A549 (cell line): ENCODE measurements around the gene HELZ2. TPM values are rescaled to one million over a fixed set of nuclear protein-coding genes. Genes with fewer than 3 reads are reported as not detected.

Experiments
- ATAC-seq, 2 experiments: fragments of 200-7000 bp in 1 of 2; fragments of >200 bp in 1 of 2; cut with Nextera tagmentation in 1 of 2; cut with Tn5 transposase in 1 of 2; 3 replicates each; pipeline versions ENCODE4 v1.8.0 to v1.9.1; 2018 to 2020; ENCODE audit warnings: mild to moderate bottlenecking in 1 of 2, moderate library complexity in 1 of 2
- CTCF ChIA-PET: fragments of 300-600 bp; sonication (Branson Sonifier 250); formaldehyde crosslinking; extraction: SDS; loops from one replicate; lab custom pipeline; 2021; ENCODE audit warnings: antibody characterized with exemption, inconsistent platforms; lab: Yijun Ruan, JAX
- POLR2A ChIA-PET: fragments of 350-600 bp; formaldehyde crosslinking; extraction: SDS; loops from one replicate; lab custom pipeline; 2021; ENCODE audit warnings: antibody characterized with exemption, inconsistent platforms; lab: Yijun Ruan, JAX
- DNase-seq, 2 experiments: peaks; one replicate each; pipeline versions ENCODE4 v3.0.0 to v3.0.0-alpha.2; 2011 to 2016; ENCODE audit warnings: low read depth in 1 of 2, low spot score in 1 of 2
- FAIRE-seq: peaks from 2 replicates; lab custom pipeline; 2011; peaks lifted over from hg19 to GRCh38; lab: Jason Lieb, UNC
- H3K27ac ChIP-seq, 2 experiments: fragments of >200 bp; sonication (Bioruptor Twin); formaldehyde crosslinking; 3 replicates each; pipeline ENCODE4 v1.5.1; 2016 to 2017
- H3K4me1 ChIP-seq: fragments of >200 bp; sonication (Bioruptor Twin); formaldehyde crosslinking; 3 replicates; pipeline ENCODE4 v1.6.1; 2016
- H3K4me2 ChIP-seq: fragments of >200 bp; sonication (Bioruptor Twin); formaldehyde crosslinking; 3 replicates; pipeline ENCODE4 v1.6.1; 2016
- H3K4me3 ChIP-seq: fragments of >200 bp; sonication (Bioruptor Twin); formaldehyde crosslinking; 3 replicates; pipeline ENCODE4 v1.5.1; 2016
- H3K9me3 ChIP-seq: fragments of >200 bp; sonication (Bioruptor Twin); formaldehyde crosslinking; 3 replicates; pipeline ENCODE4 v1.6.1; 2016
- BHLHE40 ChIP-seq: IDR thresholded peaks from 2 replicates; pipeline ENCODE4 v1.6.1; 2012; ENCODE audit warnings: low read depth, low read length, inconsistent platforms
- EHMT2 ChIP-seq: fragments of 200-600 bp; sonication (generic); IDR thresholded peaks from 2 replicates; pipeline ENCODE4 v1.6.1; 2016; ENCODE audit warnings: antibody characterized with exemption, low read depth, mild to moderate bottlenecking, moderate library complexity
- EP300 ChIP-seq, 2 experiments: fragments of >200 bp; sonication (Bioruptor Twin); formaldehyde crosslinking; IDR thresholded peaks; 2 replicates in 1 of 2; 3 replicates in 1 of 2; pipeline ENCODE4 v1.6.1; 2016 to 2017
- FOXS1 ChIP-seq: fragments of 250-450 bp; sonication (Bioruptor Pico); IDR thresholded peaks from 2 replicates; pipeline ENCODE4 v1.5.0; 2020; ENCODE audit warnings: mild to moderate bottlenecking, moderate library complexity
- HOXB13 ChIP-seq: fragments of 250-450 bp; sonication (Bioruptor Pico); IDR thresholded peaks from 2 replicates; pipeline ENCODE4 v1.5.0; 2020; ENCODE audit warnings: low read depth, mild to moderate bottlenecking, moderate library complexity
- JUNB ChIP-seq: fragments of >200 bp; sonication (Bioruptor Twin); formaldehyde crosslinking; IDR thresholded peaks from 2 replicates; pipeline ENCODE4 v1.6.1; 2016
- MAFK ChIP-seq: fragments of 450-650 bp; IDR thresholded peaks from 2 replicates; pipeline ENCODE4 v1.6.1; 2014; ENCODE audit not compliant: partially characterized antibody
- NFE2L2 ChIP-seq: fragments of 150-350 bp; conservative IDR thresholded peaks from 2 replicates; pipeline ENCODE4 v1.6.1; 2014; ENCODE audit warnings: low read length
- POLR2A ChIP-seq: IDR thresholded peaks from 2 replicates; pipeline ENCODE4 v1.6.1; 2012; ENCODE audit warnings: mild to moderate bottlenecking, low read length
- POLR2AphosphoS2 ChIP-seq: conservative IDR thresholded peaks from 2 replicates; pipeline ENCODE4 v1.6.1; 2012; ENCODE audit warnings: low read length, improper control_type of control experiment, inconsistent platforms
- RARB ChIP-seq: fragments of 250-450 bp; sonication (Bioruptor Pico); IDR thresholded peaks from 2 replicates; pipeline ENCODE4 v1.8.0; 2021; ENCODE audit warnings: mild to moderate bottlenecking, moderate library complexity
- TFCP2L1 ChIP-seq: fragments of 250-450 bp; sonication (Bioruptor Pico); IDR thresholded peaks from 2 replicates; pipeline ENCODE4 v1.5.0; 2021; ENCODE audit warnings: mild to moderate bottlenecking
- ZC3H11A ChIP-seq: fragments of 450-650 bp; IDR thresholded peaks from 2 replicates; pipeline ENCODE4 v1.6.1; 2014; ENCODE audit warnings: antibody characterized with exemption, mild to moderate bottlenecking
- ZFP36 ChIP-seq: fragments of 450-650 bp; IDR thresholded peaks from 2 replicates; pipeline ENCODE4 v1.6.1; 2014; ENCODE audit warnings: borderline replicate concordance; ENCODE audit not compliant: partially characterized antibody
- WGBS: methylation state at CpG from one replicate; pipeline ENCODE4 v1.1.6; 2017; ENCODE audit errors: missing lambda C conversion rate; 5-methylcytosine and 5-hydroxymethylcytosine counted together
- polyA plus RNA-seq, 4 experiments: library from polyadenylated mRNA; depleted of rRNA in 3 of 4; stranded (reverse); fragments of >200 nt; fragmentation: RNase III in 1 of 4; extraction: RNeasy Plus Mini Kit Qiagen cat#74134 plus additional on column Dnase treatment in 1 of 4; gene quantifications; 2 replicates in 3 of 4; 3 replicates in 1 of 4; pipeline ENCODE4 v1.2.3, GENCODE V29; 2011 to 2017
- TF ChIP-seq, protein P1 (sequence below): fragments of 450-650 bp; IDR thresholded peaks from 2 replicates; pipeline ENCODE4 v1.6.1; 2014; ENCODE audit warnings: antibody characterized with exemption
- TF ChIP-seq, protein P2 (sequence below): fragments of 150-350 bp; IDR thresholded peaks from 2 replicates; pipeline ENCODE4 v1.6.1; 2014; ENCODE audit warnings: low read depth, mild to moderate bottlenecking, low read length
- TF ChIP-seq, protein P3 (sequence below): fragments of 250-450 bp; sonication (Bioruptor Pico); IDR thresholded peaks from 2 replicates; pipeline ENCODE4 v1.5.0; 2020; ENCODE audit warnings: low read depth, mild to moderate bottlenecking, moderate library complexity
- TF ChIP-seq, protein P4 (sequence below): IDR thresholded peaks from 2 replicates; pipeline ENCODE4 v1.6.1; 2012
- TF ChIP-seq, protein P5 (sequence below): IDR thresholded peaks from 2 replicates; pipeline ENCODE4 v1.6.1; 2012; ENCODE audit warnings: low read depth, borderline replicate concordance
- TF ChIP-seq, protein P6 (sequence below): fragments of 250-450 bp; sonication (Bioruptor Pico); IDR thresholded peaks from 2 replicates; pipeline ENCODE4 v1.5.0; 2021; ENCODE audit warnings: mild to moderate bottlenecking, moderate library complexity, borderline replicate concordance

HELZ2 gene
- polyA plus RNA-seq, 2 of the 4 experiments (the other 2 are of a cell fraction) = 3.2 to 4.5 TPM

DNA sequence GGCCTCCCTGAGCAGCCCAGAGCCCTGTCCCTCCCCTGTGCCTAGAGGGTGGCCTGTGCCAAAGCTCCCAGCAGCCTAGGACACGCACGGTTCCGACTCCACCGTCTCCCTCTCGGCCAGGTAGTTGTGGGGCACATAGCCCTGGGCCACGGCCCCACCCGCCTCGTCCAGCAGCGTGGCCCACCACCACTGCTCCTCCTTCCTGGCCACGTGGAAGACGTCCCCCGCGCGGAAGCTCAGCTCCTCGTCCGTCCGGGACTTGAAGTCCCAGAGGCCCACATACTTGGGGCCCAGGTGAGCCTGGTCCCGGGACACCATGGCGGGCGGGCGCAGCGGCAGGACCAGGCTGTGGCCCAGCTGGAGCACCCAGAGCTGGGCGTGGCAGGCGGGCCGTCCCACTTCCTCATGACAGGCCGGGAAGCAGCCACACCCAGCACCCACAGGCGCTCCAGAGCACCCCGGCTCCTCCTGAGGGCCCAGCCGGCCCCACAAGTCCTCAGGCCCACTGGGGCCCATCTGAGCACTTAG lies 37.0 kb downstream of the HELZ2 start, which contains the start of gene PTK6:
TSS of gene PTK6 (minus strand) at position 380 of the 528 bp plus-strand sequence. CDS start at position 318, 62 bp downstream.
- CTCF ChIA-PET = interaction anchor here (0.6 to 6.8 kb wide), 80 partner anchors 8 to 583 kb away, joined by 3 to 93 read pairs (median 5); partner anchors contain the start of genes FNDC11, GMEB2, LKAAEAR1 and PPDPF
- peak within 1 kb of the TSS; percentile 93 to 97 for H3K27ac ChIP-seq
- H3K4me3 ChIP-seq = peak within 1 kb of the TSS; percentile 59
- H3K9me3 ChIP-seq = no peaks in the 10 kb centered on the region
- ATAC-seq (peak; percentile 60 to 71), FAIRE-seq (no peak), DNase-seq (peak; percentile 70 to 87)
- TF ChIP-seq MAFK = no peak
- TF ChIP-seq POLR2AphosphoS2 = no peak
- TF ChIP-seq, protein P1, sequence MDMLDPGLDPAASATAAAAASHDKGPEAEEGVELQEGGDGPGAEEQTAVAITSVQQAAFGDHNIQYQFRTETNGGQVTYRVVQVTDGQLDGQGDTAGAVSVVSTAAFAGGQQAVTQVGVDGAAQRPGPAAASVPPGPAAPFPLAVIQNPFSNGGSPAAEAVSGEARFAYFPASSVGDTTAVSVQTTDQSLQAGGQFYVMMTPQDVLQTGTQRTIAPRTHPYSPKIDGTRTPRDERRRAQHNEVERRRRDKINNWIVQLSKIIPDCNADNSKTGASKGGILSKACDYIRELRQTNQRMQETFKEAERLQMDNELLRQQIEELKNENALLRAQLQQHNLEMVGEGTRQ = no peak
- TF ChIP-seq, protein P2, sequence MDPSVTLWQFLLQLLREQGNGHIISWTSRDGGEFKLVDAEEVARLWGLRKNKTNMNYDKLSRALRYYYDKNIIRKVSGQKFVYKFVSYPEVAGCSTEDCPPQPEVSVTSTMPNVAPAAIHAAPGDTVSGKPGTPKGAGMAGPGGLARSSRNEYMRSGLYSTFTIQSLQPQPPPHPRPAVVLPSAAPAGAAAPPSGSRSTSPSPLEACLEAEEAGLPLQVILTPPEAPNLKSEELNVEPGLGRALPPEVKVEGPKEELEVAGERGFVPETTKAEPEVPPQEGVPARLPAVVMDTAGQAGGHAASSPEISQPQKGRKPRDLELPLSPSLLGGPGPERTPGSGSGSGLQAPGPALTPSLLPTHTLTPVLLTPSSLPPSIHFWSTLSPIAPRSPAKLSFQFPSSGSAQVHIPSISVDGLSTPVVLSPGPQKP = no peak
- no peak for TF ChIP-seq EHMT2
- no peak for TF ChIP-seq HOXB13
- TF ChIP-seq POLR2A = peak; percentile 44
- no peak for TF ChIP-seq NFE2L2
- TF ChIP-seq JUNB = no peak
- no peak for TF ChIP-seq ZFP36
- TF ChIP-seq, protein P3, sequence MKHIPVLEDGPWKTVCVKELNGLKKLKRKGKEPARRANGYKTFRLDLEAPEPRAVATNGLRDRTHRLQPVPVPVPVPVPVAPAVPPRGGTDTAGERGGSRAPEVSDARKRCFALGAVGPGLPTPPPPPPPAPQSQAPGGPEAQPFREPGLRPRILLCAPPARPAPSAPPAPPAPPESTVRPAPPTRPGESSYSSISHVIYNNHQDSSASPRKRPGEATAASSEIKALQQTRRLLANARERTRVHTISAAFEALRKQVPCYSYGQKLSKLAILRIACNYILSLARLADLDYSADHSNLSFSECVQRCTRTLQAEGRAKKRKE (CRISPR knock-in tag) = no peak
- TF ChIP-seq FOXS1 (CRISPR knock-in tag) = no peak
- TF ChIP-seq, protein P4, sequence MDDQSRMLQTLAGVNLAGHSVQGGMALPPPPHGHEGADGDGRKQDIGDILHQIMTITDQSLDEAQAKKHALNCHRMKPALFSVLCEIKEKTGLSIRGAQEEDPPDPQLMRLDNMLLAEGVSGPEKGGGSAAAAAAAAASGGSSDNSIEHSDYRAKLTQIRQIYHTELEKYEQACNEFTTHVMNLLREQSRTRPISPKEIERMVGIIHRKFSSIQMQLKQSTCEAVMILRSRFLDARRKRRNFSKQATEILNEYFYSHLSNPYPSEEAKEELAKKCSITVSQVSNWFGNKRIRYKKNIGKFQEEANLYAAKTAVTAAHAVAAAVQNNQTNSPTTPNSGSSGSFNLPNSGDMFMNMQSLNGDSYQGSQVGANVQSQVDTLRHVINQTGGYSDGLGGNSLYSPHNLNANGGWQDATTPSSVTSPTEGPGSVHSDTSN = 0 out of 2 replicates have a peak, but pooled peaks have one; percentile 38
- TF ChIP-seq, protein P5, sequence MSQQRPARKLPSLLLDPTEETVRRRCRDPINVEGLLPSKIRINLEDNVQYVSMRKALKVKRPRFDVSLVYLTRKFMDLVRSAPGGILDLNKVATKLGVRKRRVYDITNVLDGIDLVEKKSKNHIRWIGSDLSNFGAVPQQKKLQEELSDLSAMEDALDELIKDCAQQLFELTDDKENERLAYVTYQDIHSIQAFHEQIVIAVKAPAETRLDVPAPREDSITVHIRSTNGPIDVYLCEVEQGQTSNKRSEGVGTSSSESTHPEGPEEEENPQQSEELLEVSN = 0 out of 2 replicates have a peak, but pooled peaks have one; percentile 1
- TF ChIP-seq BHLHE40 = no peak
- no peak for TF ChIP-seq RARB (CRISPR knock-in tag)
- TF ChIP-seq ZC3H11A = no peak
- TF ChIP-seq, protein P6, sequence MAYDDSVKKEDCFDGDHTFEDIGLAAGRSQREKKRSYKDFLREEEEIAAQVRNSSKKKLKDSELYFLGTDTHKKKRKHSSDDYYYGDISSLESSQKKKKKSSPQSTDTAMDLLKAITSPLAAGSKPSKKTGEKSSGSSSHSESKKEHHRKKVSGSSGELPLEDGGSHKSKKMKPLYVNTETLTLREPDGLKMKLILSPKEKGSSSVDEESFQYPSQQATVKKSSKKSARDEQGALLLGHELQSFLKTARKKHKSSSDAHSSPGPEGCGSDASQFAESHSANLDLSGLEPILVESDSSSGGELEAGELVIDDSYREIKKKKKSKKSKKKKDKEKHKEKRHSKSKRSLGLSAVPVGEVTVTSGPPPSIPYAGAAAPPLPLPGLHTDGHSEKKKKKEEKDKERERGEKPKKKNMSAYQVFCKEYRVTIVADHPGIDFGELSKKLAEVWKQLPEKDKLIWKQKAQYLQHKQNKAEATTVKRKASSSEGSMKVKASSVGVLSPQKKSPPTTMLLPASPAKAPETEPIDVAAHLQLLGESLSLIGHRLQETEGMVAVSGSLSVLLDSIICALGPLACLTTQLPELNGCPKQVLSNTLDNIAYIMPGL (CRISPR knock-in tag) = no peak
- no peak for TF ChIP-seq TFCP2L1 (CRISPR knock-in tag)
- TF ChIP-seq EP300 (IDR thresholded peaks at IDR 0.05) = no peak
- WGBS = no CpG with 5 or more reads among the region's 29 CpGs
- H3K4me1 ChIP-seq = peaks cover 18% of the 10 kb centered on the region
- POLR2A ChIA-PET = interaction anchor here (0.6 to 4.9 kb wide), 13 partner anchors 8 to 526 kb away, joined by 3 to 62 read pairs (median 5); partner anchors contain the start of genes ARFRP1, GMEB2, PPDPF and PRPF6
- peak within 1 kb of the TSS; percentile 94 for H3K4me2 ChIP-seq
